ENCODE measurements around the gene CAMK2A.

CAMK2A gene

DNA sequence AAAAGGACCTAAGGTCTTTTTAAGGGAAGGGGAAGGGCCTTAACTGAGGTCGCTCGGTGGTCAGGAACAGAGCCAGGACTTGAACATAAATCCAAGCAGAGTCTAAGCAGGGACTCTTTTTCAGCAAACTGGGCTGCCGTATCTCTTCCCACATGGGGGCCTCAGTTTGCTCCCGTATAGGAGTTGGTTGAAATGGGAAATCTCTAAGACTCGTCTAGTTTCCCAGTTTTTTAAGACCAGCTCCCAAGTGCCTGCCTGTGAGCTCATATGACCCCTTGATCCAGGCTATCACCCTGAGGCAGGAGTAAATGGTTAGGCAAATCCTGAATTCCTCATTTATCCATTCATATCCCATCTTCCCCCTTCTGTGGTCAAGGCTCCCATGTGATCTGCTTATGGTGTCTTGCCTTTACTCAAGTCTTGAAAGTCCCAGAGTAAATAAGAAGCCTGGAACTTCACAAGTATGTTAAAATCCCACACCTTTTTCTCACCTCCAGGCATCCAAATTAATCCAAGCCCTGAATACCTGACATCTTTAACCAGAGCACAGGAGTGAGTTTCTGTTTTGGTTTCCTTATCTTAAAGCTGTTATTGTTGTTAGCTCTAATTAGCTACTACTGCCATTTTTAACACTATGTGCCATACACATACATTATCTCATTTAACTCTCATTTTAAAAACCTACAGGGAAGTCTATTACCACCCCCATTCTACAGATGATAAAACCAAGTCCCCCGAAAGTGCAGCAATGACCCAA, 10.2 kb upstream of the CAMK2A start:
- no peak for DNase-seq

- DNase-seq, result no peak
Observed at GRCh38 chr5:150298701-150299451, 9.3 kb upstream of the CAMK2A start.

- no peak for DNase-seq
Observed at GRCh38 chr5:150297934-150298595, 8.5 kb upstream of the CAMK2A start.

GRCh38 chr5:150297236-150297890, 7.8 kb upstream of the CAMK2A start:
- DNase-seq, result no peak

- no peak for DNase-seq
Observed at GRCh38 chr5:150296496-150296895, 6.9 kb upstream of the CAMK2A start.

DNA sequence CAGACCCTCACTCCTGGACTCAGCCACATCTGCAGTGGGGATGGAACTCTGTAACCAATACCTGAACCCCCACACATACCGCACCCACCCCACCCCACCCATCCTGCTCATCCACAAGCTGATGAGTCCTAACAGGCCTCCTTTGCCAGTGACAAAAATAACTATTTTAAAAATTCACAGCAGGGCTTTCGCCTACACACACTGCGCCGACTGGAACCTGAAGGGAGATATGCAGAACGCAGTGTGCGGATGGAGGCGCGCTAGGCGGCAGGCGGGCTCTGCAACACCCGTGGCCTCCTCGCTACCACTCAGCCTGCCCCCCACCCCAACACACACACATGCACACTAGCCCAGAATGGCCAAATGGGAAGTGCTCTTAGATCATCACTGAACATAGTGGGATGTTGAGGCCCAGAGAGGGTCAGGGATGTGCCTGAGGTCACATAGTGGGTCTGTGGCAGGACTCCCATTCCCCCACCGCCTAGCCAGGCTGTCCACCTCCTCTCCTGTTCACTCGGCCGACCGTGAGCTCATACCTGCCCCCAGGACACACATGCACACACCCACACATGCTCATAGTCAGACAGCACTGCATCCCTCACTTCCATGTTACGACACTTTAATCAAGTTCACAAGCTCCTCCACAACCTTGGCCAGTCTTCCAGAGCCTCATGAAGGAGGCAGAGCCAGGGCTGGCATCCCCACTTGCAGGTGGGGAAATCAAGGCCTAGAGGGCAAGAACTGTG, 6.3 kb upstream of the CAMK2A start:
- DNase-seq, result no peak

DNA sequence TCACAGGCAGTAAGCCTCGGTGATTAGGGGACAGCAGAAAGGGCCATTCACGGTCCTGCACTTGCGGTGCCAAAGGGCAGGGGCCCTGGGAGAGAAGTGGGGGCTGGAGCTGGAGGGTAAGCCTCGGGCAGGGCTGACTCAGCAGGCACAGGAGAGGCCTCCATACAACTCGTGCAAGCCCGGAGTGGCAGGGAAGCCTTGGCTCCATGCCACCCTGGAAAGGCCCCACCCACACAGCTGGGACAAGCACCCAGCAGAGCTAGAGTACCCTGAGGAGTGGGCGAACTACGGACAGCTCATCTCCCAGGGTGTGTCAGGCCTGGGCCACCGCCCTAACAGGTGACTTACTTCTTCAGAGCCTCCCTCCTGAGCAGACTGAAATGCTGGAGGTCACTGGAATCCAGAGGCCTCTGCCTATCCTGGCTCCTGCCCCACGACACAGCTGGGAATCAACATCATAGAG, 5.6 kb upstream of the CAMK2A start:
- no peak for DNase-seq

DNA sequence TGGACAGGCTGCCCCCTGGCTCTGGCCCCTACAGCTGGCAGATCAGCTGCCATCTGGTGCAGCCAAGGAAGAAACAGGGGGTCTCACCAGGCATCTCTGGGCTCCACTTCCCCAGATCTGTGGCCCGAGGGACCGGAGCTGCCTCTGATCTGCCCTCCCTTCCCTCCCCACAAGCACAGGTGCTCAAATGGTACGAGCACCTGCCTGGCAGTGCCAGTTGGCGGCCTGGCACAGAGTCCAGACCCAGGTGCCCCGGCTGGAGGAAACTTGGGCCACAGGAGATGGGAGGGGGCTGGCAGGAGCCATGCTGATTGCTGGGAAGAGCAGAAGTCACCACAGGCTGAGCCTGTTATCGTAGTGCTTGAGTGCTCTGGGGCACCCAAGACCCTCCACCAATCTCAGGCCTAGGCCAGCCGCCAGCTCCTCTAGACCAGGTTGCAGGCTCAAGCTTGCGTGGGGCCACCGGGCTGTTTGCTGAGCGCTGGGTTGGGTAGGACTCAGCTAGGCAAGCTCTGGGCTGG, 5.0 kb upstream of the CAMK2A start:
- DNase-seq, result no peak

GRCh38 chr5:150293091-150293941, 3.7 kb upstream of the CAMK2A start:
- DNase-seq, result no peak

DNA sequence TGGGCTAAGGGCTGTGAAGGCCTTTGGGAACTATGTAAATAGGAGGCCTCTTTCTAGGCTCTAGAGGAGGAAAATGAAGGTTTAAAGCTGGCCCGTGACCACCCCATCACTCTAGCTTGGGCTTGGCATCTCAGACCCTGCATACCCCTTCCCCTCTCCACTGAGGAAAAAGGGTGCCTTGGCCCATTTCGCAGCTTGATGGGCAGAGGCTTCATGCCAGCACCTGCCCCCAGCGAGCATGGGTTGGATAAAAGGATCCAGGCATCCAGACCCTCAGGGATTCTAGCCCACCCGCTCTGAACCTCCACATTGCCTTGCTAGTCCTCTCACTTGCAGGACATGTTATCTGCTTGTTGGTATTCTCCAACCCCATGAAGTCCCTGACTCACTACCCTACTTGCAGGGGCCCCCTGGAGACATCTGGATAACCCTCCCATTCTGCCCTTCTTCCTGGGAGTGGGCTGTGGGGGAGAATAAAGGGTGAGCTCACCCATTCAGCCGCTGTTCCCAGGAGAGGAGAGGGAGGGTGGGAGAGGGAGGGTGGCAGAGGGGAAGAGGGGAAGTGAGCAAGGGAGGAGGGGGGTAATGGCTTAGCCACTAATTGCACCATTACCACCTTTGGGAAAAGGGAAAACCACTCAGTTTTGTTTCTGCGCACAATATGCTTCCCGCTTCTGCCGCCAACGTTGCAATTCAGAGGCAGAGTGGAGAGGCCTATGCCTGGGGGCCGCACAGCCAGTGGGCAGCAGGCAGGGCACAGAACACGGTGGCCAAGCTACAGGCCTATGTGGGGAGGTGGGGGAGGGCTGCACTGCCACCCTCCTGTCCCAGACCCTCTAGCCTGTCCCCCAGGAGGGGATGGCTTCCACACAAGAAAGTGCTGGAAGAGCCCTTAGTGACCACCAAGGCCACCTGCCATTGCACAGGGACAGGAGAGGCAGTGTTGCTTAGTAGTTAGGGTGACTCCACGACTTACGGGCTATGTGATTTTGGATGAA, 2.1 kb upstream of the CAMK2A start:
- no peak for DNase-seq

DNA sequence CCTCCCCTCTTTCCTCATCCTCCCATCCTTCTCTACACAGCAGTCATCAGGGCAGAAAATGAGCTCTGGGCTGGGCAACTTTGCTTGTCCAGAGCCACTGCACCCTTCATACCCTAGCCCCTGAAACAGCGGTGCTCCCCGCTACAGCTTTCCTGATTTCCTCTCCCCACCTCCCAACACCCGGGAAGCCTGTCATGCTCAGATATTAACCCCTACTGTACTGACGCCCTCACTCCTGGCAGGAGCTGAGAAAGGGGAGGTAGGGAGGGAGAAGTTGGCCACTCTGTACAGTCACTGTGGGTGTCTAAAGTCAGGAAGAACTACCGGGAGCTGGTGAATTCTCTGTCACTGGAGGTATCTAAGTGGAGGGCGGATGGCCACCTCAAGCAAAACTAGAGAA, 782 bp downstream of the CAMK2A start:
- DNase-seq, result no peak

DNA sequence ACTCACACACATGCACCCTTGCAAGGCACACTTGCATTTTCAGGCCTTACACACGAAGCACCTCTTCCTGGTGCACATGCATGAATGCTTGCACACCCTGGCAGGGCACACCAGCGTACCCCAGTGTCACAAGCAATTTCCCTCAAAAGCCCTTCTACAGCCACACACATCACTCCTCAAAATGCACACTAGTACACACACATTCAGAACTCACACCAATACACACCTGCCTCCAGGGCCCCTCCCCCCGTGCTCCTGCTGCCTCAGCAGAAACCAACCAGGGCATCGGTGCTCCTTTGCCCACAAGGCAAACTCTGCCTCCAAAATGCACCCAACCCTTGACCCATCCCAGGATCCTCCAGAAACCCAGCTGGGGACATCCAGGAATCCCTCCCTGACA, 1.2 kb downstream of the CAMK2A start:
- DNase-seq, result no peak

- no peak for DNase-seq
Observed at GRCh38 chr5:150286820-150287219, 2.8 kb downstream of the CAMK2A start.

GRCh38 chr5:150285114-150285513, 4.5 kb downstream of the CAMK2A start:
- DNase-seq, result no peak

DNA sequence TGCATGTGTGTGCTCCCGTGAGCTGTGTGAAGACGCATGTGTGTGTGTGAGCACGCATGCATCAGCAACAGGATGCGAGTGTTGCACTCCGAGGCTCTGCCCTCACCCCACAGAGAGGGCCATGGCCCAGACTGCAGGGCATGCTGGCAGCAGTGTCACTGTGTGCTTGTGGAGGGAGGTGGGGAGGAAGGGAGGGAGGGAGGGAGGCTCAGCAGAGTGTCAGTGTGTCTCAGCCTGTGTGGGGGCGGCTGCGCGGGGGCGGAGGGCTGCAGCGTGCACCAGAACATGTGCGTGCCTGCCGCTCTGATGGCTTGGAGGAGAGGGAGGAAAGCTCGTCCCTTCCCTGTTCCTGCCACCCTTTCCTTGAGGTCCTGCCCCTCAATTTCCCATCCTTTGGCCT, 5.3 kb downstream of the CAMK2A start:
- no peak for DNase-seq

GRCh38 chr5:150283904-150284303, 5.7 kb downstream of the CAMK2A start:
- no peak for DNase-seq

GRCh38 chr5:150281987-150282386, 7.6 kb downstream of the CAMK2A start:
- DNase-seq, result no peak

DNA sequence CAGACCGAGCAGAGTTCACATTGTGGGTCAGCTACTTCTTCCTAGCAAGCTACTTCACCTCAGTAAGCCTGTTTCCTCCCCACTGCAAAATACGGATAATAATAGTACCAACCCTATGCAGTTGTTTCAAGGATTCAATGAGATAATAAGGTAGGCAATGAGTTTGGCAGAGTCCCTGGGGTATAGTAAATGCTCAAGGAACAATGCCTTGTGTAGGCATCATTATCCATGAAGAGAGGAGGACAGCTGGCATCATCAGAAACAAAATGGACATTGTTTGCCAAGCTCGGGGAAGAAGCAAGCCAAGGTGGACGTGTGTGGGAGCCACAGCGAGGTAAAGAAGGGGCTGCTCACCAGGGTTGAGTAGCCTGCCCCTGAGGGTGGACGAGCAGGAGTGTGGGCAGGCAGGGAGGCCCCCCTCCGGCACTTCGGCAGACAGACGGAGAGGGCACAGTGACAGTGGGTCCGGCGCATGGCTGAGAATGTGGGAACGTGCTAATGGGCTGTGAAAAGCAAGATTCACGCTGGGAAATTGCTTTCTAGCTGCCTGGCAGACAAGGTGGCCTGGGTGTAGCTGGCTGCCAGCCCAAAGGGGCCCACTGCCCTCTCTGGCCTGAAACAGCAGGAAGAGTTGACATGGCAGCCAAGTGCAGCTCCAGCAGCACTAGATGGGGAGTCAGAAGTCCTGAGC, 10.1 kb downstream of the CAMK2A start:
- no peak for DNase-seq

DNA sequence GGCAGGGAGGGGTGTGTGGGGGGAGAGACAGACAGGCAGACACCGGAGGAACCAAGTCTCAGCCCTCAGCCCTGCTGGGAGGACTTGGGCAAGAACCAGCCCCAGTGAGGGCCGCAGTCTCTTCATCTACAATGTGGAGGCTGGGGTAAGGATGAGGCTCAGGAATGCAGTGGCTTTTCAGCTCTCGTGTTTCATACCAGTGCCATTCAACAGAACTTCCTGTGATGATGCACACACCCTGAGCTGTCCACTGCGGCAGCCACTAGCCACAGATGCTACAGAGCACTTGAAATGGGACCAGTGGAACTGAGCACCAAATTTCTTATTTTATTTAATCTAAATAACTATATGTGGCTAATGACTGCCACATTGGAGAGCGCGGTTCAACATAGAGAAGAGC, 10.7 kb downstream of the CAMK2A start:
- no peak for DNase-seq

Measured in AML-193 (cell line).